K562 (cell line): ENCODE measurements around the gene ACSM2B. TPM values are rescaled to one million over a fixed set of nuclear protein-coding genes. Genes with fewer than 3 reads are reported as not detected.
A peak's percentile ranks its signal among the peaks of the same experiment; 100 is the strongest.
"Not testable (repeated sequence)": the region's sequence is repeated elsewhere in the genome, so short reads cannot be mapped to it uniquely, and the experiment has no call there.

Source experiments
- ATAC-seq: fragments of 200-7000 bp; cut with Tn5 transposase; 3 replicates; pipeline ENCODE4 v1.9.1; 2020; ENCODE audit warnings: moderate library complexity
- BruUV-seq: library from RNA; stranded (reverse); fragments of 400-500 nt; replicated peaks from 2 replicates; lab custom pipeline; 2021; lab: Mats Ljungman, UMichigan
- CTCF ChIA-PET: fragments of 300-600 bp; formaldehyde crosslinking; extraction: SDS; loops from one replicate; lab custom pipeline; 2021; ENCODE audit warnings: low intra/inter-chr PET ratio; lab: Yijun Ruan, JAX
- POLR2A ChIA-PET: fragments of 300-600, 350-650 bp; sonication (Branson Sonifier 250); formaldehyde crosslinking; extraction: SDS; loops from one replicate; lab custom pipeline; 2021; ENCODE audit warnings: antibody characterized with exemption, inconsistent platforms; lab: Yijun Ruan, JAX
- DNase-seq, 4 experiments: peaks; one replicate each; pipeline versions ENCODE4 v3.0.0 to v3.0.0-alpha.2; 2011 to 2018; ENCODE audit warnings: low spot score in 3 of 4, mixed read lengths in 3 of 4; ENCODE audit errors: extremely low read depth in 1 of 4
- FAIRE-seq: peaks from 2 replicates; lab custom pipeline; 2011; peaks lifted over from hg19 to GRCh38; lab: Jason Lieb, UNC
- H2AFZ ChIP-seq: 2 replicates; pipeline ENCODE4 v1.6.0; 2011; ENCODE audit warnings: low read depth, low read length, control low read depth, inconsistent platforms
- H3K27ac ChIP-seq: fragments of 200-600 bp; 3 replicates; pipeline ENCODE4 v1.8.0; 2011; ENCODE audit warnings: low read depth, mild to moderate bottlenecking, control low read depth, inconsistent platforms, low read length, moderate library complexity, mixed read lengths; ENCODE audit errors: extremely low read depth
- H3K27me3 ChIP-seq, 2 experiments: fragments of 300-600 bp in 1 of 2; 2 replicates in 1 of 2; 3 replicates in 1 of 2; pipeline versions ENCODE4 v1.6.0 to v1.8.0; 2011; ENCODE audit warnings: inconsistent platforms in 2 of 2, low read length in 2 of 2, mild to moderate bottlenecking in 1 of 2, mixed read lengths in 1 of 2, moderate library complexity in 1 of 2; ENCODE audit not compliant: control insufficient read depth in 2 of 2, insufficient read depth in 2 of 2
- H3K36me3 ChIP-seq: fragments of 300-600 bp; 3 replicates; pipeline ENCODE4 v1.8.0; 2011; ENCODE audit warnings: mild to moderate bottlenecking, low read length, inconsistent platforms; ENCODE audit not compliant: control insufficient read depth, insufficient read depth
- H3K4me1 ChIP-seq, 2 experiments: fragments of 200-600 bp in 1 of 2; replicated peaks in 1 of 2; 2 replicates in 1 of 2; 3 replicates in 1 of 2; pipeline versions ENCODE4 v1.5.1 to v1.8.0; 2011; ENCODE audit warnings: inconsistent platforms in 2 of 2, low read length in 2 of 2, mild to moderate bottlenecking in 1 of 2, mixed read lengths in 1 of 2, moderate library complexity in 1 of 2; ENCODE audit not compliant: control insufficient read depth in 2 of 2, insufficient read depth in 2 of 2
- H3K4me2 ChIP-seq: 2 replicates; pipeline ENCODE4 v1.6.1; 2011; ENCODE audit warnings: low read length, control low read depth, inconsistent platforms, mixed read lengths; ENCODE audit not compliant: insufficient read depth
- H3K4me3 ChIP-seq: fragments of 200-600 bp; sonication (generic), shearing (Covaris generic); 2 replicates; pipeline ENCODE4 v1.5.1; 2016; ENCODE audit warnings: control low read depth, inconsistent platforms
- H3K79me2 ChIP-seq: fragments of 200-600 bp; 3 replicates; pipeline ENCODE4 v1.8.0; 2011; ENCODE audit warnings: low read length, inconsistent platforms; ENCODE audit not compliant: control insufficient read depth, insufficient read depth
- H3K9ac ChIP-seq, 2 experiments: 2 replicates each; pipeline versions ENCODE4 v1.6.0 to v1.6.1; 2011; ENCODE audit warnings: low read depth in 2 of 2, low read length in 2 of 2, control low read depth in 1 of 2, inconsistent platforms in 1 of 2, mild to moderate bottlenecking in 1 of 2, mixed read lengths in 1 of 2; ENCODE audit not compliant: insufficient read depth in 1 of 2
- H3K9me1 ChIP-seq: one replicate; pipeline ENCODE4 v1.6.0; 2011; ENCODE audit warnings: inconsistent platforms, mild to moderate bottlenecking, low read length, moderate library complexity; ENCODE audit not compliant: control insufficient read depth, insufficient read depth
- H3K9me3 ChIP-seq: replicated peaks from 2 replicates; pipeline ENCODE4 v1.5.1; 2011; ENCODE audit warnings: low read depth, low read length, inconsistent platforms; ENCODE audit not compliant: control insufficient read depth, insufficient read depth
- H4K20me1 ChIP-seq: replicated peaks from 2 replicates; pipeline ENCODE4 v1.6.1; 2011; ENCODE audit warnings: low read length, inconsistent platforms, mixed read lengths; ENCODE audit not compliant: control insufficient read depth, insufficient read depth
- TRIM24 ChIP-seq, 2 experiments: fragments of 450-650 bp; IDR thresholded peaks; 2 replicates each; pipeline ENCODE4 v1.6.1; 2016
- WGBS: fragments of 100-300 bp; shearing (Covaris generic); methylation state at CpG from one replicate; pipeline ENCODE4 v1.1.6; 2016; ENCODE audit warnings: low coverage, mixed read lengths; ENCODE audit not compliant: insufficient coverage; ENCODE audit errors: missing lambda C conversion rate; 5-methylcytosine and 5-hydroxymethylcytosine counted together
- in situ Hi-C: fragments of 300-500 bp; cut with MboI; formaldehyde crosslinking; loops from 4 replicates; pipeline ENCODE4 v1.15.0; 2018; ENCODE audit warnings: inconsistent platforms, mixed read lengths
- intact Hi-C: fragments of 100-400 bp; cut with micrococcal nuclease; formaldehyde crosslinking; loops from 2 replicates; pipeline ENCODE4 v1.14.2; 2022
- polyA plus RNA-seq, 8 experiments: library from polyadenylated mRNA; depleted of rRNA in 4 of 8; stranded (reverse) in 5 of 8; unstranded in 3 of 8; fragments of >200 nt; fragmentation: Nextera tagmentation in 2 of 8; fragmentation: Illumina TruSeq in 1 of 8; extraction: Ambion mirVana in 2 of 8; extraction: Trizol in 1 of 8; gene quantifications; 2 replicates each; pipeline versions ENCODE4 v1.2.1 to v1.2.3, GENCODE V29; 2011 to 2014; ENCODE audit warnings: inconsistent platforms in 1 of 8, missing spikeins in 1 of 8
- total RNA-seq, 7 experiments: library from RNA; depleted of rRNA in 6 of 7; stranded (reverse); fragments of >200 nt in 6 of 7; fragmentation: Illumina TruSeq in 2 of 7; extraction: Trizol in 2 of 7; gene quantifications; 2 replicates each; pipeline versions ENCODE4 v1.2.1 to v1.2.3, GENCODE V29; 2011 to 2021; ENCODE audit warnings: low replicate concordance in 1 of 7
- TF ChIP-seq, protein P1 (sequence below): fragments of 450-650 bp; IDR thresholded peaks from 2 replicates; pipeline ENCODE4 v1.6.1; 2016; ENCODE audit warnings: mild to moderate bottlenecking, moderate library complexity

The ACSM2B gene
- total and polyA plus RNA-seq, 9 of the 15 experiments (the other 6 are each of a cell fraction or from before 2014, with no cell fraction given), result 0.06 to 0.69 (median 0.55) TPM; not detected in 3

DNA sequence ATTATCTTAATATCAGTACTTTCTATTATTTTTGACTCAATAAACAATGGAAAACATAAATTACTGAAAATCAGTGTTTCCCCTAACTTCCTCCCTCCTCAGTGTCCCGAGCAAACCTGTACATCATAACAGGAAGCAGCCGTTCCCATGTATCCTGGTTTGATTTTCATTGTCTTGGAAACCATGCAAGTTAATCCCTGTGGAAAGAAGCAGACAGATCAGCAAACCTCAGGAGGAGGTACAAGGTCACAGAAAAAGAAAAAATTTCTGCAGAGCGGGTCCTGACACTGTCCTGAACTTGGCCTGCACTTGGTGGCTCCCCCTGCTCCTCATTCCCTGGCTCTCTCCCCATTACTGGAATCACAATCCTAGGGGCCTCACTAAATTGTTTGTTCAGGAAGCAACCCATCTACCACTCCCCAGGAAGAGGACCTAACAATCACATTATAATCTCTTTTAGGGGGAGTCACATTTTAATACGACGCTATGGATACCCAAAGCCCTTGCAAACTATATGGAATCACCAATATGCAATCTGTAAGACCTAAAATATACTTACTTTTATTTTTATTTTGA, 29.8 kb downstream of the ACSM2B start:
- H3K9ac ChIP-seq, H4K20me1 ChIP-seq, ATAC-seq, H3K9me1 ChIP-seq, BruUV-seq, CTCF ChIA-PET, H3K79me2 ChIP-seq, H3K36me3 ChIP-seq, intact Hi-C loops, H2AFZ ChIP-seq, H3K4me2 ChIP-seq, H3K4me3 ChIP-seq, DNase-seq, POLR2A ChIA-PET, H3K27ac ChIP-seq, H3K27me3 ChIP-seq, H3K4me1 ChIP-seq, in situ Hi-C loops, H3K9me3 ChIP-seq: not testable (repeated sequence)
- 0% methylated on average over 5 of the region's 5 CpGs for WGBS
- FAIRE-seq, result peak; percentile 71

DNA sequence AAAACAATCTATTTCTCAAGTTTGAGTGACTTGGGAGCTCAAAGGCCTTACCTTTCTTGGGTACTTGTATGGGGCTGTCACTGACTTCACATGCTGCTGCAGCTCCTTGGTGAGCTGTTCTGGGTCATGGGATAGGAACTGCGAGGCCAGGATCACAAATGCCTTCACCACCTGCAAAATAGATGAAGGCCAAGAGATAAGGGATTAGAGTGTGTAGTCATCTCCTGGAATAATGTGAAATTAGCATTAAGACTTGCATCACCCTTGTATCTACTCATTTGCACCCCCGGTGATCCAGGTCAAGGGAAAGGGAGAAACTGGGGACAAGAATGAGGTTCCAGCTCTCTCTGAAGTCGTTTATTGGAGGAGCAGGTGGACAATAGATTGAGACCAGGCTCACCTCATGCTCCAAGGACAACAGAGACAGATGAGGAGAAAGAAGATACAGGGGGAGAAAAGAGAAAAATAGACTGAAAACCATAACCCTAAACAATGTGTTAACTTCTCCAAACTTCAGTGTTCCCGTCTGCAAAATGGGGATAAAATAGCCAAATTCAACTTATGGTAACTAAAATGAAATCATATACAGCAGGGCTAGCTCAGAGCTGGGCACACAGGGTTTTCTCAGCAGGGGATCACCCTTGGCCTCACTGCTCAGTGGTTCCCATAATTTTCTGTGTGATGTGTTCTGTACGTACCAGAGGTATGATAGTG, 35.4 kb downstream of the ACSM2B start:
- DNase-seq, H3K4me1 ChIP-seq, H3K9me3 ChIP-seq, H3K27ac ChIP-seq, H4K20me1 ChIP-seq, BruUV-seq, CTCF ChIA-PET, H3K4me2 ChIP-seq, H3K79me2 ChIP-seq, H2AFZ ChIP-seq, intact Hi-C loops, in situ Hi-C loops, H3K9ac ChIP-seq, H3K9me1 ChIP-seq, H3K36me3 ChIP-seq, H3K4me3 ChIP-seq, H3K27me3 ChIP-seq: not testable (repeated sequence)
- ATAC-seq (peak; percentile 53), FAIRE-seq (peak; percentile 23)
- POLR2A ChIA-PET, result interaction anchor here (0.6 kb wide), 1 partner anchor 1276 kb away, joined by 3 read pairs; no protein-coding TSS in a partner anchor
- 10% methylated on average over 5 of the region's 5 CpGs for WGBS
- peak in 1 of 2 experiments; percentile 51; a peak in 1 of 4 replicates for TF ChIP-seq TRIM24 (IDR thresholded peaks at IDR 0.05)
- TF ChIP-seq, protein P1, sequence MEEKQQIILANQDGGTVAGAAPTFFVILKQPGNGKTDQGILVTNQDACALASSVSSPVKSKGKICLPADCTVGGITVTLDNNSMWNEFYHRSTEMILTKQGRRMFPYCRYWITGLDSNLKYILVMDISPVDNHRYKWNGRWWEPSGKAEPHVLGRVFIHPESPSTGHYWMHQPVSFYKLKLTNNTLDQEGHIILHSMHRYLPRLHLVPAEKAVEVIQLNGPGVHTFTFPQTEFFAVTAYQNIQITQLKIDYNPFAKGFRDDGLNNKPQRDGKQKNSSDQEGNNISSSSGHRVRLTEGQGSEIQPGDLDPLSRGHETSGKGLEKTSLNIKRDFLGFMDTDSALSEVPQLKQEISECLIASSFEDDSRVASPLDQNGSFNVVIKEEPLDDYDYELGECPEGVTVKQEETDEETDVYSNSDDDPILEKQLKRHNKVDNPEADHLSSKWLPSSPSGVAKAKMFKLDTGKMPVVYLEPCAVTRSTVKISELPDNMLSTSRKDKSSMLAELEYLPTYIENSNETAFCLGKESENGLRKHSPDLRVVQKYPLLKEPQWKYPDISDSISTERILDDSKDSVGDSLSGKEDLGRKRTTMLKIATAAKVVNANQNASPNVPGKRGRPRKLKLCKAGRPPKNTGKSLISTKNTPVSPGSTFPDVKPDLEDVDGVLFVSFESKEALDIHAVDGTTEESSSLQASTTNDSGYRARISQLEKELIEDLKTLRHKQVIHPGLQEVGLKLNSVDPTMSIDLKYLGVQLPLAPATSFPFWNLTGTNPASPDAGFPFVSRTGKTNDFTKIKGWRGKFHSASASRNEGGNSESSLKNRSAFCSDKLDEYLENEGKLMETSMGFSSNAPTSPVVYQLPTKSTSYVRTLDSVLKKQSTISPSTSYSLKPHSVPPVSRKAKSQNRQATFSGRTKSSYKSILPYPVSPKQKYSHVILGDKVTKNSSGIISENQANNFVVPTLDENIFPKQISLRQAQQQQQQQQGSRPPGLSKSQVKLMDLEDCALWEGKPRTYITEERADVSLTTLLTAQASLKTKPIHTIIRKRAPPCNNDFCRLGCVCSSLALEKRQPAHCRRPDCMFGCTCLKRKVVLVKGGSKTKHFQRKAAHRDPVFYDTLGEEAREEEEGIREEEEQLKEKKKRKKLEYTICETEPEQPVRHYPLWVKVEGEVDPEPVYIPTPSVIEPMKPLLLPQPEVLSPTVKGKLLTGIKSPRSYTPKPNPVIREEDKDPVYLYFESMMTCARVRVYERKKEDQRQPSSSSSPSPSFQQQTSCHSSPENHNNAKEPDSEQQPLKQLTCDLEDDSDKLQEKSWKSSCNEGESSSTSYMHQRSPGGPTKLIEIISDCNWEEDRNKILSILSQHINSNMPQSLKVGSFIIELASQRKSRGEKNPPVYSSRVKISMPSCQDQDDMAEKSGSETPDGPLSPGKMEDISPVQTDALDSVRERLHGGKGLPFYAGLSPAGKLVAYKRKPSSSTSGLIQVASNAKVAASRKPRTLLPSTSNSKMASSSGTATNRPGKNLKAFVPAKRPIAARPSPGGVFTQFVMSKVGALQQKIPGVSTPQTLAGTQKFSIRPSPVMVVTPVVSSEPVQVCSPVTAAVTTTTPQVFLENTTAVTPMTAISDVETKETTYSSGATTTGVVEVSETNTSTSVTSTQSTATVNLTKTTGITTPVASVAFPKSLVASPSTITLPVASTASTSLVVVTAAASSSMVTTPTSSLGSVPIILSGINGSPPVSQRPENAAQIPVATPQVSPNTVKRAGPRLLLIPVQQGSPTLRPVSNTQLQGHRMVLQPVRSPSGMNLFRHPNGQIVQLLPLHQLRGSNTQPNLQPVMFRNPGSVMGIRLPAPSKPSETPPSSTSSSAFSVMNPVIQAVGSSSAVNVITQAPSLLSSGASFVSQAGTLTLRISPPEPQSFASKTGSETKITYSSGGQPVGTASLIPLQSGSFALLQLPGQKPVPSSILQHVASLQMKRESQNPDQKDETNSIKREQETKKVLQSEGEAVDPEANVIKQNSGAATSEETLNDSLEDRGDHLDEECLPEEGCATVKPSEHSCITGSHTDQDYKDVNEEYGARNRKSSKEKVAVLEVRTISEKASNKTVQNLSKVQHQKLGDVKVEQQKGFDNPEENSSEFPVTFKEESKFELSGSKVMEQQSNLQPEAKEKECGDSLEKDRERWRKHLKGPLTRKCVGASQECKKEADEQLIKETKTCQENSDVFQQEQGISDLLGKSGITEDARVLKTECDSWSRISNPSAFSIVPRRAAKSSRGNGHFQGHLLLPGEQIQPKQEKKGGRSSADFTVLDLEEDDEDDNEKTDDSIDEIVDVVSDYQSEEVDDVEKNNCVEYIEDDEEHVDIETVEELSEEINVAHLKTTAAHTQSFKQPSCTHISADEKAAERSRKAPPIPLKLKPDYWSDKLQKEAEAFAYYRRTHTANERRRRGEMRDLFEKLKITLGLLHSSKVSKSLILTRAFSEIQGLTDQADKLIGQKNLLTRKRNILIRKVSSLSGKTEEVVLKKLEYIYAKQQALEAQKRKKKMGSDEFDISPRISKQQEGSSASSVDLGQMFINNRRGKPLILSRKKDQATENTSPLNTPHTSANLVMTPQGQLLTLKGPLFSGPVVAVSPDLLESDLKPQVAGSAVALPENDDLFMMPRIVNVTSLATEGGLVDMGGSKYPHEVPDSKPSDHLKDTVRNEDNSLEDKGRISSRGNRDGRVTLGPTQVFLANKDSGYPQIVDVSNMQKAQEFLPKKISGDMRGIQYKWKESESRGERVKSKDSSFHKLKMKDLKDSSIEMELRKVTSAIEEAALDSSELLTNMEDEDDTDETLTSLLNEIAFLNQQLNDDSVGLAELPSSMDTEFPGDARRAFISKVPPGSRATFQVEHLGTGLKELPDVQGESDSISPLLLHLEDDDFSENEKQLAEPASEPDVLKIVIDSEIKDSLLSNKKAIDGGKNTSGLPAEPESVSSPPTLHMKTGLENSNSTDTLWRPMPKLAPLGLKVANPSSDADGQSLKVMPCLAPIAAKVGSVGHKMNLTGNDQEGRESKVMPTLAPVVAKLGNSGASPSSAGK, result peak; percentile 53; the same call in 1 of the 2 replicates
